Neutrophil (primary cell): ENCODE results near the gene PASK.

Experiments
- H3K27ac ChIP-seq: fragments of 200-600 bp; sonication (generic); 2 replicates; pipeline ENCODE4 v1.5.1; 2016; ENCODE audit warnings: mild to moderate bottlenecking, moderate library complexity
- H3K27me3 ChIP-seq: fragments of 200-600 bp; sonication (generic); 2 replicates; pipeline ENCODE4 v1.6.0; 2016; ENCODE audit warnings: mild to moderate bottlenecking
- H3K36me3 ChIP-seq: fragments of 200-600 bp; sonication (generic); 2 replicates; pipeline ENCODE4 v1.5.1; 2017
- H3K4me1 ChIP-seq, 2 experiments: fragments of 200-600 bp in 1 of 2; sonication (generic) in 1 of 2; 1 replicate in 1 of 2; 2 replicates in 1 of 2; pipeline versions ENCODE4 v1.5.1 to v1.6.1; 2013 to 2016; ENCODE audit warnings: low read depth in 1 of 2, low read length in 1 of 2, mild to moderate bottlenecking in 1 of 2, moderate library complexity in 1 of 2; ENCODE audit not compliant: control insufficient read depth in 1 of 2, insufficient read depth in 1 of 2
- H3K4me3 ChIP-seq, 2 experiments: fragments of 200-600 bp in 1 of 2; sonication (generic) in 1 of 2; 1 replicate in 1 of 2; 2 replicates in 1 of 2; pipeline ENCODE4 v1.5.1; 2013 to 2016; ENCODE audit warnings: low read depth in 1 of 2, low read length in 1 of 2, mild to moderate bottlenecking in 1 of 2, moderate library complexity in 1 of 2
- H3K9me3 ChIP-seq: fragments of 200-600 bp; sonication (generic); 2 replicates; pipeline ENCODE4 v1.5.1; 2016
- TF ChIP-seq, protein P1 (sequence below): fragments of 200-600 bp; sonication (generic); IDR thresholded peaks from 2 replicates; pipeline ENCODE4 v1.5.1; 2016; ENCODE audit warnings: antibody characterized with exemption

Gene PASK

DNA sequence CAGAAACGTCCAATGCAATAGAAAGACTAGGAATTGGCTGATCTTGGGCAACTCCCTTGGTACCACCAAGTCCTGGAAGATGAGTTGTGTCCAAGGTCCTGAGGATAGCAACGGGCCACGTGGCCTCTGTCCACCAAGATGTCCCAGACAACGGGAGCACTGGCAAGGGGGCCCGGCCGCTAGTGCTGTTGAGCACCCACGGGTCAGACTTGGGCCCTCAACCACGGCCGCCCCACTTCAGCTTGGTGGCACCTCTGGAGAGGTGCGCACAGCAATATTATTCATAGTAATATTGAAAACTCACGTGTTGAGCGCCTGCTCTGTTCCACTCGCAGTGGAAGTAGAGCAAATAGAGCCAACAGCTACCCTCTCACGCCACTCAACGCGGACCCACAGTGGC lies 19.0 kb downstream of the PASK start:
- Histone ChIP-seq H3K9me3 (no peaks in the 10 kb centered on the region), H3K36me3 (peaks cover 13% of the 10 kb centered on the region), H3K27me3 (no peaks in the 10 kb centered on the region), H3K27ac (no peak overlapping the region), H3K4me1 (no peaks in the 10 kb centered on the region), H3K4me3 (no peak overlapping the region)
- TF ChIP-seq, protein P1, sequence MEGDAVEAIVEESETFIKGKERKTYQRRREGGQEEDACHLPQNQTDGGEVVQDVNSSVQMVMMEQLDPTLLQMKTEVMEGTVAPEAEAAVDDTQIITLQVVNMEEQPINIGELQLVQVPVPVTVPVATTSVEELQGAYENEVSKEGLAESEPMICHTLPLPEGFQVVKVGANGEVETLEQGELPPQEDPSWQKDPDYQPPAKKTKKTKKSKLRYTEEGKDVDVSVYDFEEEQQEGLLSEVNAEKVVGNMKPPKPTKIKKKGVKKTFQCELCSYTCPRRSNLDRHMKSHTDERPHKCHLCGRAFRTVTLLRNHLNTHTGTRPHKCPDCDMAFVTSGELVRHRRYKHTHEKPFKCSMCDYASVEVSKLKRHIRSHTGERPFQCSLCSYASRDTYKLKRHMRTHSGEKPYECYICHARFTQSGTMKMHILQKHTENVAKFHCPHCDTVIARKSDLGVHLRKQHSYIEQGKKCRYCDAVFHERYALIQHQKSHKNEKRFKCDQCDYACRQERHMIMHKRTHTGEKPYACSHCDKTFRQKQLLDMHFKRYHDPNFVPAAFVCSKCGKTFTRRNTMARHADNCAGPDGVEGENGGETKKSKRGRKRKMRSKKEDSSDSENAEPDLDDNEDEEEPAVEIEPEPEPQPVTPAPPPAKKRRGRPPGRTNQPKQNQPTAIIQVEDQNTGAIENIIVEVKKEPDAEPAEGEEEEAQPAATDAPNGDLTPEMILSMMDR, result no peak

DNA sequence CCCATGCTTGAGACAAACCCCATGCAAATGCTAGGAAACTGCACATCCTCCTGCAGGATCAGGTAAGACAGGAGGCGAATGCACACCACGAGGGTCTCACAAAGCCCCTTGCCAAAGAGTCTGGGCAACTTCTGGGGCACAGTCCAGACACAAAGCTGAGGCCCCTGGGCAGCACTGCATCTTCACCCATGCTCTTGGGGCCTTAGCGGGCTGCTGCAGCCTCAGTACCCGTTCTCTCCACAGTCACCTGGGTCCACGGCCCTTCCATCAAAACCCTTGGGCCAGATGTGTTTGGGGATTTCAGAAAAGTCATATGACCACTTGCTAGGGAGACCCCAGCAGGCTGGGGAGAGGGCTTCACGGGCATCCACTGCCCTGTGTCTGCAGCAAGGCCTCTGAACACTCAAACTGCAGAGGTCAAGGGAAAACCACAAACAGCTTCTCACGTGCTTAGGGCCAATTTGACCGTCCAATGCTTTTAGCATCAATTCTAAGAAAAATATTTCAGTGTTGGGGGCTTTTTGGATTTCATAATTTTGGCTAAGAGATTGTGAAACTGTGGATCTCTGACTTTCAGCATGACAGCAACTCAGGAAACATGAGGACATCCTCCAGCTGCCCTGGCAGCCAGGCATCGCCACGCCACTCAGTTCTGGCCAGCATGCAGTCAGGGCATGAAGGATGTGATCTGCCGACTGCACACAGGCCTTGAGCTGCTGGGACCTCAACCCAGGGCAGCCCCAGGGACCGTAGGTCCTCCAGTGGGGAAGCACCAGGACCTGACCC lies 20.0 kb downstream of the PASK start:
- H3K27ac ChIP-seq, result no peak overlapping the region
- peaks cover 13% of the 10 kb centered on the region for H3K36me3 ChIP-seq
- TF ChIP-seq, protein P1, result no peak

DNA sequence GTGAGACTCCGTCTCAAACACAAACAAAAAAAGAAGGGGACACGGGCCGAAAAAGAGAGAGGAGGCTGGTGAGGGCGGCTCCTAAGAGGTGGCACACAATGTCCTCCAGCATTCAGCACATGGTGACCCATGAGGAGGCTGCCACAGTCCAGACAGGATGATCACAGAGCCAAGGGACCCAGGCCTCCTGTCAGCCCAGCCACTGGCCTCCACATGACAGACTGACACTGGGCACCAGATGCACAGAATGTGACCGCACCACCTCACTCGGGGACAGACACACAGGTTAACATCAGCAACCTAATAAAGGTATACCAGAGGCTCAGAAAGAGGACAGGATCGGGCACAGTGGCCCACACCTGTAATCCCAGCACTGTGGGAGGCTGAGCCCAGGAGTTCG lies 21.0 kb downstream of the PASK start:
- H3K9me3 ChIP-seq, result no peaks in the 10 kb centered on the region
- no peak overlapping the region for H3K4me3 ChIP-seq
- no peaks in the 10 kb centered on the region for H3K4me1 ChIP-seq
- peaks cover 13% of the 10 kb centered on the region for H3K36me3 ChIP-seq
- H3K27me3 ChIP-seq, result no peaks in the 10 kb centered on the region
- TF ChIP-seq, protein P1, result no peak
- no peak overlapping the region for H3K27ac ChIP-seq

More for the DNA sequence above, 20.0 kb downstream of the PASK start:
- no peaks in the 10 kb centered on the region for H3K27me3 ChIP-seq
- no peaks in the 10 kb centered on the region for H3K4me1 ChIP-seq
- H3K9me3 ChIP-seq, result no peaks in the 10 kb centered on the region
- no peak overlapping the region for H3K4me3 ChIP-seq

DNA sequence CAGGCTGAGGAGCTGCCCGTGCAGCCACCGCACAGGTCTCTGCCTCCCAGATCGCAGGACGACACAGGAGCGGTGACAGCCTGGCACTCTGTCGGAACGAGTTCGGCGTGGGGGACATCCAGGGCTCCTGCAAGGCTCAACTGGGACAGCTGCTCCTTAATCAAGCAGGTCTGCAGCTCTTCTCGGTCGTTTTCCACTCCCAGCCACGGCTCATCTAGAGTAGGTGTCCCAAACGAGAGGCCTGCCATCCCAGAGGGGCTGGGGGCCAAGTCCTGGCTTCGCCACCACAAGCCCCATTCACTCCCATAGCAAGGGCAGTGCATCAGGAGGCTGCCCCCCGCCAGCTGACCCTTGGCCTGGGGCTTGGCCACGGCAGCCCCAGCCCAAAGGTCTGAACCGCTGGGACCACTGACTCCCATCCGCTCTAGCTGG lies 22.5 kb downstream of the PASK start:
- Histone ChIP-seq H3K36me3 (peaks cover 18% of the 10 kb centered on the region), H3K4me3 (no peak overlapping the region), H3K4me1 (no peaks in the 10 kb centered on the region), H3K27me3 (no peaks in the 10 kb centered on the region), H3K9me3 (no peaks in the 10 kb centered on the region), H3K27ac (no peak overlapping the region)
- TF ChIP-seq, protein P1, result no peak

DNA sequence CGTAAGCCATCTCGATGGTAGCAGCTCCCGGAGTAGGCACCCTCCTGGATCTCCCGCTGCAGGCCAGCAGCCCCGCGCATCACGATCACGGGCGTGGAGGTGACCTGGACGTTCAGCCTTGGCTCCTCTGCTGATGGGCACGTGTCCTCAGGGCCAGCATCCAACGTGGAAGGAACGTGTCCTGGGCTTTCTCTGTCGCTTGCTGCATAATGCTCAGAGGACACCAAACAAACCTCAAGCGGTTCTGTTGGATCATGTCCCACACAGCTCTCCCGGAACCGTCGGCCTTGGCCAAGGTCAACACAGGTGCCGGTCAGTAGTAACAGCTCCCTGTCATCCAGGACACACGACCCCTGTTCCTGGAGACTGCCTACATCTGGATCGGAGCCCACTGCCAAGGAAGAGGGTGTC lies 23.1 kb downstream of the PASK start:
- TF ChIP-seq, protein P1, result no peak
- H3K9me3 ChIP-seq, result no peaks in the 10 kb centered on the region
- no peaks in the 10 kb centered on the region for H3K4me1 ChIP-seq
- no peaks in the 10 kb centered on the region for H3K27me3 ChIP-seq
- no peak overlapping the region for H3K27ac ChIP-seq
- peaks cover 18% of the 10 kb centered on the region for H3K36me3 ChIP-seq
- no peak overlapping the region for H3K4me3 ChIP-seq
